ENCODE measurements around the gene GLS2. TPM values are rescaled to one million over a fixed set of nuclear protein-coding genes. Genes with fewer than 3 reads are reported as not detected.

The GLS2 gene
- total and polyA plus RNA-seq, 9 of the 15 experiments (the other 6 are each of a cell fraction or from before 2014, with no cell fraction given), result 0.11 TPM; not detected in 8

DNA sequence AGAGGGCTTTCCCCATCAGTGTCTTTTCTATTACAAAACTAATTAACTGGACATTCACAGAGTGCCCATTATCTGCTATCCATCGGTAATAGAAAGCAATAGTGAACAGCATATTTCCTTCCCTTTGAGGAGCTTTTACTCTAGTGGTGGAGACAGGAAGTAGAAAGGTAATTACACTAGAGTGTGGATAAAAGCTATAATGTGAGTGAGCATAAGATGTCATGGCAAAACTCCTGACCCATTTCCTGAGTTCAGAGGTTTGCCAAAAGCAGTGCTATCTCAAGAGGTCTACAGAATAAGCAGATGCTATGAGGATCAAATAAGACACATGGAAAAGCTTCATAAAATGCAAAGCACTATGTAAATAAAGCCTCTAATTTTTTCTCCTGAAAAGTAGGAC is 62.8 kb downstream of the GLS2 start:
- Histone ChIP-seq H2AFZ (ENCODE audit: low read depth, low read length) (no peak overlapping the region), H3K79me2 (ENCODE audit: control insufficient read depth, insufficient read depth, low read length) (no peaks in the 10 kb centered on the region), H3K9me3 (replicated peaks; ENCODE audit: control insufficient read depth, insufficient read depth, low read depth, low read length) (no peaks in the 10 kb centered on the region), H3K27me3 (ENCODE audit: control insufficient read depth in 2 of 2, insufficient read depth in 2 of 2, low read length in 2 of 2) (no peaks in the 10 kb centered on the region), H3K4me2 (ENCODE audit: insufficient read depth, low read length) (no peak overlapping the region), H3K27ac (ENCODE audit: extremely low read depth, low read depth, low read length) (no peak overlapping the region), H3K9ac (ENCODE audit: insufficient read depth in 1 of 2, low read depth in 2 of 2, low read length in 2 of 2) (no peak overlapping the region), H3K4me3 (no peak overlapping the region), H4K20me1 (replicated peaks; ENCODE audit: control insufficient read depth, insufficient read depth, low read length) (no peaks in the 10 kb centered on the region), H3K36me3 (ENCODE audit: control insufficient read depth, insufficient read depth, low read length) (peaks cover 86% of the 10 kb centered on the region), H3K9me1 (ENCODE audit: control insufficient read depth, insufficient read depth, low read length) (peaks cover 3% of the 10 kb centered on the region), H3K4me1 (replicated peaks in 1 of 2; ENCODE audit: control insufficient read depth in 2 of 2, insufficient read depth in 2 of 2, low read length in 2 of 2) (no peaks in the 10 kb centered on the region)
- TF ChIP-seq NCOA6 (IDR thresholded peaks at IDR 0.05), result no peak
- TF ChIP-seq ZFP1 (CRISPR knock-in tag; IDR thresholded peaks at IDR 0.05), result no peak
- no peak for TF ChIP-seq STAT5A (IDR thresholded peaks at IDR 0.05; ENCODE audit: borderline replicate concordance, low read length)
- no peak for TF ChIP-seq TCF3 (CRISPR knock-in tag; IDR thresholded peaks at IDR 0.05)
- TF ChIP-seq ZNF584 (CRISPR knock-in tag; IDR thresholded peaks at IDR 0.05; ENCODE audit: low read depth), result no peak
- no peak for TF ChIP-seq HNRNPL (IDR thresholded peaks at IDR 0.05; ENCODE audit: low read depth, low read length)
- TF ChIP-seq, protein P1, sequence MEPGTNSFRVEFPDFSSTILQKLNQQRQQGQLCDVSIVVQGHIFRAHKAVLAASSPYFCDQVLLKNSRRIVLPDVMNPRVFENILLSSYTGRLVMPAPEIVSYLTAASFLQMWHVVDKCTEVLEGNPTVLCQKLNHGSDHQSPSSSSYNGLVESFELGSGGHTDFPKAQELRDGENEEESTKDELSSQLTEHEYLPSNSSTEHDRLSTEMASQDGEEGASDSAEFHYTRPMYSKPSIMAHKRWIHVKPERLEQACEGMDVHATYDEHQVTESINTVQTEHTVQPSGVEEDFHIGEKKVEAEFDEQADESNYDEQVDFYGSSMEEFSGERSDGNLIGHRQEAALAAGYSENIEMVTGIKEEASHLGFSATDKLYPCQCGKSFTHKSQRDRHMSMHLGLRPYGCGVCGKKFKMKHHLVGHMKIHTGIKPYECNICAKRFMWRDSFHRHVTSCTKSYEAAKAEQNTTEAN (CRISPR knock-in tag; IDR thresholded peaks at IDR 0.05), result no peak
- no peak for TF ChIP-seq MYC (IDR thresholded peaks at IDR 0.05; ENCODE audit: low read depth, low read length)
- TF ChIP-seq MYC (CRISPR knock-in tag; IDR thresholded peaks at IDR 0.05; ENCODE audit: borderline replicate concordance, low read depth), result no peak
- TF ChIP-seq SPI1 (IDR thresholded peaks at IDR 0.05; ENCODE audit: borderline replicate concordance, low read depth, low read length), result no peak
- no peak for TF ChIP-seq CBX1 (IDR thresholded peaks at IDR 0.05; ENCODE audit: low read depth)
- no peak for TF ChIP-seq EGR1 (conservative IDR thresholded peaks at IDR 0.05)
- TF ChIP-seq, protein P2, sequence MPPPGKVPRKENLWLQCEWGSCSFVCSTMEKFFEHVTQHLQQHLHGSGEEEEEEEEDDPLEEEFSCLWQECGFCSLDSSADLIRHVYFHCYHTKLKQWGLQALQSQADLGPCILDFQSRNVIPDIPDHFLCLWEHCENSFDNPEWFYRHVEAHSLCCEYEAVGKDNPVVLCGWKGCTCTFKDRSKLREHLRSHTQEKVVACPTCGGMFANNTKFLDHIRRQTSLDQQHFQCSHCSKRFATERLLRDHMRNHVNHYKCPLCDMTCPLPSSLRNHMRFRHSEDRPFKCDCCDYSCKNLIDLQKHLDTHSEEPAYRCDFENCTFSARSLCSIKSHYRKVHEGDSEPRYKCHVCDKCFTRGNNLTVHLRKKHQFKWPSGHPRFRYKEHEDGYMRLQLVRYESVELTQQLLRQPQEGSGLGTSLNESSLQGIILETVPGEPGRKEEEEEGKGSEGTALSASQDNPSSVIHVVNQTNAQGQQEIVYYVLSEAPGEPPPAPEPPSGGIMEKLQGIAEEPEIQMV (tag; conservative IDR thresholded peaks at IDR 0.05; ENCODE audit: low read depth), result no peak
- TF ChIP-seq NFXL1 (CRISPR knock-in tag; IDR thresholded peaks at IDR 0.05), result no peak
- no peak for TF ChIP-seq MAFG (tag; conservative IDR thresholded peaks at IDR 0.05)
- TF ChIP-seq TBL1XR1 (IDR thresholded peaks at IDR 0.05; ENCODE audit: low read length in 2 of 2), result no peak
- TF ChIP-seq KDM5B (IDR thresholded peaks at IDR 0.05; ENCODE audit: insufficient replicate concordance, low read depth, low read length), result no peak
- no peak for TF ChIP-seq ZNF696 (CRISPR knock-in tag; conservative IDR thresholded peaks at IDR 0.05)
- TF ChIP-seq PCBP1 (IDR thresholded peaks at IDR 0.05; ENCODE audit: low read depth, low read length, poor library complexity, severe bottlenecking), result no peak
- TF ChIP-seq, protein P3, sequence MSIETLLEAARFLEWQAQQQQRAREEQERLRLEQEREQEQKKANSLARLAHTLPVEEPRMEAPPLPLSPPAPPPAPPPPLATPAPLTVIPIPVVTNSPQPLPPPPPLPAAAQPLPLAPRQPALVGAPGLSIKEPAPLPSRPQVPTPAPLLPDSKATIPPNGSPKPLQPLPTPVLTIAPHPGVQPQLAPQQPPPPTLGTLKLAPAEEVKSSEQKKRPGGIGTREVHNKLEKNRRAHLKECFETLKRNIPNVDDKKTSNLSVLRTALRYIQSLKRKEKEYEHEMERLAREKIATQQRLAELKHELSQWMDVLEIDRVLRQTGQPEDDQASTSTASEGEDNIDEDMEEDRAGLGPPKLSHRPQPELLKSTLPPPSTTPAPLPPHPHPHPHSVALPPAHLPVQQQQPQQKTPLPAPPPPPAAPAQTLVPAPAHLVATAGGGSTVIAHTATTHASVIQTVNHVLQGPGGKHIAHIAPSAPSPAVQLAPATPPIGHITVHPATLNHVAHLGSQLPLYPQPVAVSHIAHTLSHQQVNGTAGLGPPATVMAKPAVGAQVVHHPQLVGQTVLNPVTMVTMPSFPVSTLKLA (conservative IDR thresholded peaks at IDR 0.05), result no peak
- TF ChIP-seq ZC3H11A (IDR thresholded peaks at IDR 0.05; ENCODE audit: low read depth, low read length), result no peak
- CTCF ChIA-PET (ENCODE audit: low intra/inter-chr PET ratio), result no interaction called here
- no TSS peak for BruUV-seq (replicated peaks)
- in situ Hi-C loops (cut with MboI), result no loop called here
- ATAC-seq (no peak), FAIRE-seq (no peak), DNase-seq (ENCODE audit: extremely low read depth in 1 of 4, low spot score in 3 of 4) (no peak)
- POLR2A ChIA-PET, result interaction anchor here (0.7 to 2.7 kb wide), 3 partner anchors 11 to 74 kb away, joined by 3 to 12 read pairs (median 3); no protein-coding TSS in a partner anchor
- intact Hi-C loops (cut with micrococcal nuclease), result no loop called here
- 93% methylated on average over 1 of the region's 1 CpG for WGBS (ENCODE audit: insufficient coverage, low coverage, missing lambda C conversion rate)

All from K562 (cell line).